GM18868 (cell line): ENCODE results near the gene EHMT1.
"Not testable (repeated sequence)": the region's sequence is repeated elsewhere in the genome, so short reads cannot be mapped to it uniquely, and the experiment has no call there.

Experiments
- ATAC-seq: cut with Tn5 transposase; IDR thresholded peaks from one replicate; pipeline ENCODE4 v1.9.1; 2021; ENCODE audit warnings: mild to moderate bottlenecking, moderate library complexity; ENCODE audit not compliant: unreplicated experiment

The EHMT1 gene

GRCh38 chr9:137757613-137758029 is 138.8 kb downstream of the EHMT1 start:
- ATAC-seq, result no peak

GRCh38 chr9:137758067-137758466 is 139.3 kb downstream of the EHMT1 start:
- ATAC-seq, result no peak

GRCh38 chr9:137759117-137759516 is 140.3 kb downstream of the EHMT1 start:
- ATAC-seq, result peak; percentile 33

GRCh38 chr9:137759649-137760321 is 141.0 kb downstream of the EHMT1 start:
- ATAC-seq, result no peak

GRCh38 chr9:137760426-137760825 is 141.6 kb downstream of the EHMT1 start:
- no peak for ATAC-seq

- ATAC-seq, result no peak
Observed at GRCh38 chr9:137761032-137761431, 142.2 kb downstream of the EHMT1 start.

- no peak for ATAC-seq
Observed at GRCh38 chr9:137761793-137762192, 143.0 kb downstream of the EHMT1 start.

- ATAC-seq, result peak; percentile 47
Observed at GRCh38 chr9:137762414-137763061, 143.7 kb downstream of the EHMT1 start.

- no peak for ATAC-seq
Observed at GRCh38 chr9:137763271-137763955, 144.6 kb downstream of the EHMT1 start.

- ATAC-seq, result no peak
Observed at GRCh38 chr9:137764171-137764671, 145.4 kb downstream of the EHMT1 start.

- no peak for ATAC-seq
Observed at GRCh38 chr9:137764981-137765380, 146.2 kb downstream of the EHMT1 start.

- ATAC-seq, result no peak
Observed at GRCh38 chr9:137765536-137765935, 146.7 kb downstream of the EHMT1 start.

- ATAC-seq, result no peak
Observed at GRCh38 chr9:137771580-137771979, 152.8 kb downstream of the EHMT1 start.

GRCh38 chr9:137772281-137772873 is 153.6 kb downstream of the EHMT1 start:
- no peak for ATAC-seq

- ATAC-seq, result no peak
Observed at GRCh38 chr9:137774775-137775386, 156.1 kb downstream of the EHMT1 start.

- no peak for ATAC-seq
Observed at GRCh38 chr9:137776306-137776995, 157.6 kb downstream of the EHMT1 start.

- no peak for ATAC-seq
Observed at GRCh38 chr9:137777761-137778160, 159.0 kb downstream of the EHMT1 start.

- no peak for ATAC-seq
Observed at GRCh38 chr9:137778336-137778735, 159.5 kb downstream of the EHMT1 start.

GRCh38 chr9:137778914-137779313 is 160.1 kb downstream of the EHMT1 start:
- ATAC-seq, result no peak

- ATAC-seq, result not testable (repeated sequence)
Observed at GRCh38 chr9:137780031-137780430, 161.2 kb downstream of the EHMT1 start.
